ENCODE results near the gene PCYT2. TPM values are rescaled to one million over a fixed set of nuclear protein-coding genes. Genes with fewer than 3 reads are reported as not detected.
"Not testable (repeated sequence)": the region's sequence is repeated elsewhere in the genome, so short reads cannot be mapped to it uniquely, and the experiment has no call there.

Gene PCYT2
- total RNA-seq, 4 donors from 2014 or later = 18.4 to 45.8 (median 34.4) TPM

DNA sequence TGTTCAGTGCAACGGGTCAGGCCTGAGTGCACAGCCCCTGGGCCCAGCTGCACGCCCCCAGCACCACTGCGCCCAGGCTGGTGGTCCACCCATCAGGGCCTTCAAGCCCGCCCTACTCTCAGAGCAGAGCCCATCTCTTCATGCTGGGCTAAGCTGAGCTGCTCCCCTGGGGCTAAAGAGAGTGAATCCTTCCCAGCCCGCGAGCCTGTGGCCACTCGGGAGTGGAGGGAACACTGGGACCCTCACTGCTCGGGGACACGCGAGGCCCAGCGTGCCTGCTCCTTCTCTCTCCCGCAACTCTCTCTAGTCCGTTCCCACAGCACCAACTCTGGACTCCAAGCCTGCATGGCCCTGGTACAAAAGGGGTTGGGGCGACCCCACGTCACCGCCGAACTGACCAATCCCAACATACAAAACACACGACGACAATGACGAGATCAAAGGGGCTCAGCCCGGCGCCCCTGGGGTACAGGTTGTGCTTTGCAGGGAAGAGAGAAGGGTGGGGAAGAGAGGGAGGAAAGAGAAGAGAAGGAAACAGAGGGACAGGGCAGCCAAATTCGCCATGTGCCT lies 10.9 kb upstream of the PCYT2 start:
- Histone ChIP-seq H3K9me3 (no peaks in the 10 kb centered on the region), H3K36me3 (peaks cover 0 to 38% of the 10 kb centered on the region in 2 donors), H3K27ac (peak overlapping the region in 2 of 4 donors; percentile 71 to 98), H3K4me3 (peak overlapping the region in 1 of 2 donors; percentile 42), H3K4me1 (peaks cover 1 to 88% (median 49%) of the 10 kb centered on the region in 3 donors), H3K27me3 (no peaks in the 10 kb centered on the region)
- TF ChIP-seq POLR2AphosphoS5 (IDR thresholded peaks at IDR 0.05) (no peak), CTCF (IDR thresholded peaks at IDR 0.05) (no peak), POLR2A (IDR thresholded peaks at IDR 0.05) (no peak), EP300 (IDR thresholded peaks at IDR 0.05) (no peak)
- no peak for ATAC-seq
- WGBS, 2 donors (ENCODE audit: low coverage in 1 of 2) = 100% methylated on average over 1 of the region's 23 CpGs; no CpG with 5 or more reads in 1 of the 2 donors

DNA sequence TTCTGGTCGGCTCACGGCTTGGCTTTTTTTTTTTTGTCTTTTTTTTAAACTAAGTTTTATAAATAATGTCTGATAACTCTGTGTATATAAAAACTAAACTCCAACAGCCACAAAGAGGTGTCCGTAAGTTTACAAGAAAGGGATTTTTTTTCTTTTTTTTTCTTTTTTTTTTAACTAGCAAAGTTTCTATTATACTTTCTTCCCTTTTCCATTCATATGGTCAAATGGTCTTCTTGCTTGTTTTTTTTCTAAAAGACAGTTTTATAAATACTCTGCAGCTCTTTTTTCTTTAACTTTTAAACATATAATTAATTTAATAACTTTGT lies 10.3 kb upstream of the PCYT2 start:
- 76 to 83% methylated on average over 3 of the region's 3 CpGs for WGBS, 2 donors (ENCODE audit: low coverage in 1 of 2)
- H3K9me3 ChIP-seq = no peaks in the 10 kb centered on the region
- TF ChIP-seq CTCF (IDR thresholded peaks at IDR 0.05) (no peak), EP300 (IDR thresholded peaks at IDR 0.05) (no peak), POLR2A (IDR thresholded peaks at IDR 0.05) (no peak), POLR2AphosphoS5 (IDR thresholded peaks at IDR 0.05) (no peak)
- H3K4me3 ChIP-seq = no peak overlapping the region
- peaks cover 0 to 38% of the 10 kb centered on the region in 2 donors for H3K36me3 ChIP-seq
- H3K27ac ChIP-seq = no peak overlapping the region
- ATAC-seq = no peak
- no peaks in the 10 kb centered on the region for H3K27me3 ChIP-seq
- peaks cover 6 to 94% (median 55%) of the 10 kb centered on the region in 3 donors for H3K4me1 ChIP-seq

DNA sequence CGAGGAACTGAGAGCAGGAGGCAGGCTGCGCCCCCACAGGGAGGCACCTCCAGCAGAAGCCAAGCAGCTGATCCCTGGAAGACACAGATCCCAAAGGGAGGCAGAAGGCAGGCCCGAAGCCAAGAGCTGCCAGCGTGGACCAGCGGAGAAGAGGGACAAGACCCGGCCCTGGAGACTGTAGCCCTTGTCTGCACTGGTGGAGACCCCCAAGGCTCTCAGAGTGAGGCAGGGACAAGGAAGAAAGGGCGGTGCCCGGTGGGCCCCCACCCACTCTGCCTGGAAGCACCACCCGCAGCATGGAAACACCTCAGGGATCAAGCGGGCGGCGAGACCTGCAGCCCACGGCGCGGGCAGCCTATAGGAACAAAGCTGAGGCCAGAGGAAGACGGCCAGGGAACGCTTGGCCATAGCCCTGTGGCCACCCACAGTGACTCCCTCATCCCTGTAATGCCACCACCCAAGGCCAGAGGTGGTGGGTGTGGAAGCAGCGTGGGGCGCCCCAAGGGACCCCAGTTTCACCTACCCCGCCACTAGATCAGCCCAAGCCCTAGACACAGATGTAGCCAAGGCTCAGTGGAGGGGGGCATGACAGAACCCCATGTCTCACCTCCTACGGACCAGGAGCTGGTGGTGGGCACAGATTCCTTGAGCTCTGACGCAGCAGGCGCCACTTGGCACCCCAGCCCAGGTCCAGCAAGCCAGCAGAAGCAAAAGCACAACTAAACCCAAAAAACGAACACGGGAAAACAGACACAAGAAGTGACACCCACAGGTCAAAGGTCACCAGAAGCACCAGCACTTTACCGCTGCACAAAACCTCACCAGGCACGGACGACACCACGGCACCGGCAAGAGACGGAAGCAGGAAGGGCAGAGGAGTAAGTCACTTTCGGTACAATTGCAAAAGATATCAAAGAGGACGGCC lies 9.7 kb upstream of the PCYT2 start:
- Histone ChIP-seq H3K36me3 (peaks cover 0 to 40% of the 10 kb centered on the region in 2 donors), H3K4me3 (no peak overlapping the region), H3K27me3 (no peaks in the 10 kb centered on the region), H3K27ac (peak overlapping the region in 1 of 4 donors; percentile 43), H3K9me3 (no peaks in the 10 kb centered on the region), H3K4me1 (peaks cover 6 to 95% (median 52%) of the 10 kb centered on the region in 3 donors)
- TF ChIP-seq POLR2AphosphoS5 (IDR thresholded peaks at IDR 0.05) (no peak), POLR2A (IDR thresholded peaks at IDR 0.05) (no peak), EP300 (IDR thresholded peaks at IDR 0.05) (no peak), CTCF (IDR thresholded peaks at IDR 0.05) (no peak)
- no peak for ATAC-seq
- 74 to 78% methylated on average over 12 to 18 of the region's 33 CpGs for WGBS, 2 donors (ENCODE audit: low coverage in 1 of 2)

GRCh38 chr17:81918832-81919545 lies 7.8 kb upstream of the PCYT2 start:
- ATAC-seq = no peak
- WGBS, 2 donors (ENCODE audit: low coverage in 1 of 2) = 80 to 83% methylated on average over 3 to 11 of the region's 15 CpGs
- Histone ChIP-seq H3K27me3 (no peaks in the 10 kb centered on the region), H3K4me3 (no peak overlapping the region), H3K27ac (peak overlapping the region in 3 of 4 donors; percentile 76 to 89 (median 86)), H3K36me3 (peaks cover 0 to 59% of the 10 kb centered on the region in 2 donors), H3K4me1 (peaks cover 6 to 82% (median 33%) of the 10 kb centered on the region in 3 donors), H3K9me3 (no peaks in the 10 kb centered on the region)
- TF ChIP-seq CTCF (IDR thresholded peaks at IDR 0.05) (no peak), POLR2A (IDR thresholded peaks at IDR 0.05) (no peak), EP300 (IDR thresholded peaks at IDR 0.05) (no peak), POLR2AphosphoS5 (IDR thresholded peaks at IDR 0.05) (no peak)

DNA sequence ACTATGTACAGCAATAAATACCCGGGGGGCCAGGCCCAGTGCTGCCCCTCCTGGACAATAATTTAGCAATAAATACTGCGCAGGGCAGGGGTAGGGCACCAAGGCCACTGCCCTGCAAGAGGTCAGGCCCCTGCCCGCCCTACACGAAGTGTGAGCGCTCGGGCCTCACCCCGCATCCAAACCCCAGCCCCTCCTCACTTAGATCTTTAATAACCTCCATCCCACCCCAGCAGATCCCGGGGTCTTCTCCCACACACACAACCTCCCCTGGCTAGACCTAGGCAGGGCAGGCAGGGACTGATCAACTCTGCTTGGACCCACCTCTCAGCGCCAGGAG lies 7.1 kb upstream of the PCYT2 start:
- ATAC-seq = peak; percentile 3
- WGBS, 2 donors (ENCODE audit: low coverage in 1 of 2) = 33 to 50% methylated on average over 2 to 5 of the region's 9 CpGs
- H3K27ac ChIP-seq = peak overlapping the region in 3 of 4 donors; percentile 76 to 89 (median 86)
- H3K27me3 ChIP-seq, H3K9me3 ChIP-seq: not testable (repeated sequence)
- peaks cover 0 to 66% of the 10 kb centered on the region in 2 donors for H3K36me3 ChIP-seq
- H3K4me1 ChIP-seq = peaks cover 6 to 75% (median 26%) of the 10 kb centered on the region in 3 donors
- H3K4me3 ChIP-seq = peak overlapping the region; percentile 72 to 98
